MM.1S (cell line): ENCODE measurements around the gene AHSA1.

Source experiments
- CTCF ChIP-seq: fragments of 300-600 bp; sonication (generic); IDR thresholded peaks from 2 replicates; pipeline ENCODE4 v1.5.1; 2016; ENCODE audit warnings: antibody characterized with exemption, low read length, mixed read lengths
- EZH2 ChIP-seq: fragments of 300-600 bp; sonication (generic); optimal IDR thresholded peaks from 2 replicates; pipeline ENCODE3; 2017; ENCODE audit warnings: low read depth, mild to moderate bottlenecking, antibody characterized with exemption, low read length, mixed read lengths
- EZH2phosphoT487 ChIP-seq: fragments of 300-600 bp; sonication (generic); IDR thresholded peaks from 2 replicates; pipeline ENCODE4 v1.6.1; 2018; ENCODE audit warnings: antibody characterized with exemption, low read length

- TF ChIP-seq CTCF (no peak), EZH2phosphoT487 (no peak), EZH2 (no peak)
Observed at GRCh38 chr14:77416836-77417235, 41.1 kb upstream of the AHSA1 start.
